Activated CD4-positive, alpha-beta T cell treated with anti-CD3 and anti-CD28 coated beads for 1 hour (primary cell): Measurements from ENCODE around the gene KLF12.

ENCODE experiments used
- DNase-seq: peaks from one replicate; pipeline ENCODE4 v3.0.0-alpha.2; 2020

Gene KLF12

DNA sequence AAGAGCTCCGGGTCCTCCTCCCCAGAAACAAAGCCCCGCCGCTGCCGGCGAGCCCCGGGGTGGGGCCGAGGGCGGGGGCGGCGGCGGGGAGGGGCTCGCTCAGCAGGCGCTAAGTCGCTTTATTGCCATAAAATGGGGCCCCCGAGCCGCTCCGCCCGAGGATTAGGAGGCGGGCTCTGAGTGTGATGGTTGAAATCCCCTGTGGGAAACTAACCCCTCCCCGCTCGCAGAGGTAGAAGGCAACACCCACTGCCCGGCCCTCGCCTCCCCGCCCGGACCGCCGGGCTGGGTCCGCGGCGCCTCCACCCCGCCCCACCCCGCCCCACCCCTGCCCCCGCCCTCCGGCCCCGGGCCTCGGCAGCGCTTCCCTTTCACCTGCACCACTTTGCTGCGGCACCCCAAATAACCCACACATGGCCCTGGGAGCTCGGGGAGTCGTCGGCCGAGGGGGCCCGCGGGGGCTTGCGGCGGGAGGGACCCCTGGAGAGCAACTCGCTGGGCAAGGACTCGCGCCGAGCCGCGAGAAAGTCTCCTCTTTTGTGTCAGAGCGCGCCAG is at the start of gene KLF12:
Gene KLF12, minus strand, starts transcription at position 184 of the 556 bp plus-strand sequence.
- peak; percentile 86 for DNase-seq

- no peak for DNase-seq
Observed at GRCh38 chr13:74182491-74182890, 48.3 kb upstream of the KLF12 start.

DNA sequence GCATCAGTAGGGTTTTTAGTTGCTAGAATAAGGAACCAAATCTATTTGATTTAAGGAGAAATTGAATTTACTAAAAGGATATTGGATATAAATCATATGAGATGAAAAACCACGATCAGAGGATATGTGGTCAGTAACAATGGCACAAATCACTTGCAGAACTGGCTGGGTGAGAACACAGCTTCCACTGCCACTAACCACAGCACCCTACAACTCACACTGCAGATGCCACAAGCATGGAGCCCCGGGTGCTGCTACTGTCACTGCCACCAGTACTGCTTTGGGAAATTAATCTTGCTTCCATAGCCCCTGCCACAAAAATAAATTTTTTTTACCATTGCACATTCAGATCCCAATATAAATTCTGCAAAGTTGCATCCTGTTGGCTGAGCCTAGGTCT is 40.6 kb upstream of the KLF12 start:
- DNase-seq, result no peak

DNA sequence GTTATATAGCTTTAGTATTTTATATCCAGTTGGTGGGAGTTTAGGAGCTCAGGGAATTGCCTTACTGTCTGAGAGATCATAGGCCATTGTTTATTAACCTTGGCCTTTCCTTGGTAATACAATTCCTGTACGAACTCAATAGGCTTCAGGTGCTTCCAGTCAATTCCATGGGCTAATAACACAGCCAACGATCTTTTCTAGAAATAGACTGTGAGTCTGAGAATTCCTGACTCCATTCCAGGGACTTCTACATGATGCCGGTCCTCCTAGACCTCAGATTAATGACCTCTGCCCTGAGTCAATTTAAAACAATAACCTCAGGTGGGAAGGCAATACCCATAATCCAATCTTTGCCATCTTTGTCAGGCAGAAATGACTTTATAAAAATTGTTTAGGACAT is 39.6 kb upstream of the KLF12 start:
- no peak for DNase-seq

DNA sequence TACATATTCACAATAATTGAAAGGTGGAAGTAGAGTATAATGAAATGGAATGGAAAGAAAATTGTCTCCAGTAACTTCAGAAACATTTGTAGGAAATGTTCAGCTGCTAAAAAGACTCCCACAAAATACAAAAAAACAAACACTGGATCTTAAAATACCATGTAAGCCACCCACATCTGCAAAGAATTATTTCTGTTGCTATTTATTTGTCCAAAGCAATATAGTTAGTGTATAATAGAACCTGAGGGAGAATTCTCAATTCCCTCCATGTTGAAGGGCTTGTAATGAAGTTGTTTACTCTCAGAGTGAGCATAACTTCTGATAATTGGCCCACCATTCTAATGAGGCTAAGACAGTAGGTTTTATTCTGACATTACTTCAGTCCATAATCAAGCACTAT is 37.4 kb upstream of the KLF12 start:
- DNase-seq, result no peak

GRCh38 chr13:74169676-74170075 is 35.5 kb upstream of the KLF12 start:
- DNase-seq, result no peak

- DNase-seq, result no peak
Observed at GRCh38 chr13:74168263-74168675, 34.1 kb upstream of the KLF12 start.

DNA sequence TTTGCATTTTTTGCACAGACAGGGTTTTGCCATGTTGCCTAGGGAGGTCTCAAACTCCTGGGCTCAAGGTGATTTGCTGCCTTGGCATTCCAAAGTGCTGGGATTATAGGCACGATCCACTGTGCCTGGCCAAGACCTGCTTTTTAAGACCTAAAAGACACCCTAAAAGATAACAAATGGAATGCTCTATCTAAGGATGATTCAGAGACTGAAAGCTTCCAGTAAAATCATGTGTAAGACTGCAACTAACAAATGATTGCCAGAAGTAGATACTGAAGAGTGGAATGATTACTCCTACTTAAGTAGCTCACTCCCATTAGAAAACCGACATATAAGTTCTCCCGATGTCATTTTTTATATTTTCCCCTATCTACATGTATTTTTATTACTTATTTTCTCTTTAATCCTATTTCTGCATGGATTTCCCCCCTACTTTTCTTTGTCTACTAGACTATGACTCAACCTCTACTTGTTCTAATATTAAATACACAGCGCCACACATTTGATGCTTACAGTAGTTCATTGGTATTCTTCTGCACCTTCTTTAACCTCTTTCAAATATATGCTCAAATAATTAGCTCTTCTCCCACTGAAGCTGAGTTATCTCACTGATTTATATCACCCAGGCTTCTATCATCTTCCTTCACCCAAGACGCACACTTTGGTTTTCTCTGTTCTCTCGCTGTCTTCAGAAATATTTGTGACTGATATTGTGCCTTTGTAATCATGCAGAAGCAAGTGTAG is 32.2 kb upstream of the KLF12 start:
- DNase-seq, result no peak

DNA sequence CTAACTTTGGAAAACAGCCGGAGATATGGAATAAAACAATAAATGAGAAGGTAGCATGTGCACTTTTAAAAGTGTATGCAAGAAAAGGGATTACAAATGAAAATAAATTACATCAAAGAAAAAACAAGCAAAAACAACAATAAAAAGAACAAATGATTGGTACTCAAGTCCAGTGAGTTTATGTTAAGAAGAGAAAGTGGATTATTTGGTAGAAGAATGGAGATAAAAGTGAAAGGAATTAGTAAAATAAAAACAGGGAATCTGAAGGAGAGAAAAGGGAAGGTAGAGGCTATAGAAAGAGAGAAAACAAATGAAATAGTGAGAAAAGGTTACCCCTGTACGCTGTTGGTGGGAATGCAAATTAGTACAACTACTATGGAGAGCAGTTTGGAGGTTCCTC is 28.6 kb upstream of the KLF12 start:
- DNase-seq, result no peak

DNA sequence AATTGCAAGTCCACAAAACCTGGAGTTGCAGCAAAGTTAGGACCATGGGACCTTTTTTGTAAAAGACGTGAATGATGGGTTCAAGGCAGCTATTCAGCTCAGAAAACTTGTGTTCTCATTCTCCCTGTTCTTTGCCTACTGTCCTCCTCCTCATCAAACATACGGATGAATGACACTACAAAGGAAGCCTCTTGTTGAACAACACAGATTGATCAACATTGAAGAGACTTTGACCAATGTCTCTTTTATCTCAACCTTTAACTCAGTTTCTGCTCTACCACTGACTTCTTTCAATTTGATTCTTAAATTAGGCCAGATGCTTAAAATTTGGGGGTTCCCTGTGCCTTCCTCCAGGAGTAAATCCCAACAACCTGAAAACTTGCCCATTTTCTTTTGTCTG is 27.9 kb upstream of the KLF12 start:
- no peak for DNase-seq

- no peak for DNase-seq
Observed at GRCh38 chr13:74158571-74159352, 24.6 kb upstream of the KLF12 start.

DNA sequence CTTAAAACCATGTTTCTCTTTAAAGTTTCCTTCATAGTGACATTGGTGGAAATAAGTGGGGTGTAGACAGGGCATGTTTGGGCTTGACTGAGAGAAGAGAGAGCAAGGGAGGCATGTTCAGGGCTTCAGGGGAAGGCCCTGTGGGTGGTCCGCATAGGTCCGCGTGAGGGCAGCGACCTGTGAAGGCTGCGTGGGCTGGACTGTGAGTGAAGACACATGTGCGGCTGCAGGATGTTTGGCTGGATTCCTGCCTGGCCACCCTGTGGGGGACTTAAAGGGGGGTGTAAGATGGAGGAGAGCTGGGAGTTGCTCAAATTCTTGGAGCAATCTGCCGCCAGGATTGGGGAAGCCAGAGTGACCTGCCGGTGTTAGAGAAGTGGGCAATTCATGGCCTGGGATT is 23.8 kb upstream of the KLF12 start:
- no peak for DNase-seq

GRCh38 chr13:74154981-74155380 is 20.8 kb upstream of the KLF12 start:
- DNase-seq, result no peak

- DNase-seq, result no peak
Observed at GRCh38 chr13:74153316-74153715, 19.1 kb upstream of the KLF12 start.

DNA sequence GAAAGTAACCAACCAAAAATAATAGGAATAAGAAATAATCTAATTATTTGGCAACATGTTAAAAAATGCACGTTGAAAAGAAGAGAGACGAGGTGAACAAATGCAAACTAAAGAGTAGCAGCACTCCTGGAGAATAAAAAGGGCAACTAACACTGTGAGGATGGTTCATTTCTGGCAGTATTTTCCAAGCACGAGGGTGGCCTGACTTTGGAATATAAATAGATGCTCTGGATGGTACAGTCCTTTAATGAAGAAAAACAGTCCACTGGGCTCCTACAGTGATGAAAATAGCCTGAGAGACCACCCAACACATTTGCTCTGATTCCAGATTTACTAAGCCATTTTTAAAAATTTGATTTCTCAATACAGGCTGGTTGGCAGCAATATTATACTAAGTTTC is 17.7 kb upstream of the KLF12 start:
- no peak for DNase-seq

DNA sequence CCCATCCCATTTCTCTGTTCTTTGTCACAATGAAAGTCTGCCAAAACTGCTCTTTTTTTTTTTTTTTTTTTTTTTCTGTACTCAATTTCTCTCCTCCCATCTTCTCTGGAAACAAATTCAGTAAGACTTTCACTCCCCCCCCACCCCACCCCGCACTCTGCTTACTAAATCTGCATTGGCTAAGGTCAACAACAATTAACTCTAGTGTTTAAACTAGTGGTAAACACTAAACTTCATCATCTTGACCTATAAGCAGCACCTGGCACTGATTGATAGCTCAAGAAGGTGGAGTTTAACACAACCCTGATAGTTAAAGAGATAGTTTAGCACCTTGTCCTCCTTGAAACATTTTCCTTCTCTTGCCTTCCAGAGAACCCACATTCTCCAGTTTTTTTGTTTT is 14.1 kb upstream of the KLF12 start:
- DNase-seq, result no peak

- no peak for DNase-seq
Observed at GRCh38 chr13:74145249-74145975, 11.2 kb upstream of the KLF12 start.

DNA sequence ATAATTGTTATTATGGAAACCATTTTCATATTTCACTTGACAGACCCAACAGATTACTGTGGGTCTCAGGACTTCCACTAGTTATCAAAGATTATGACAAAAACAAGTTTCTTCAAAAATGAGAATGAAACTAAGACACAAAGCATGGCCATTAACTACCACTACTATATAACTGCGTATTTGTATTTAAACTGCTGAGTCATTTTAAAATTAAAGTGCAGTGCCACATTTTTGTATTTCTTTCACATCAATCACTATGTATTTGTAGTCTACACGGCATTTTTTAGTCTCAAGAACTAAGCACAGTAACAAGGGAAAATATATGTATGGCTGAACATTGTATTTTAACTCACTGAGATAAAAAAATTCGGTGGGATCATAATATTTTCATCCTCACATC is 10.1 kb upstream of the KLF12 start:
- DNase-seq, result no peak

DNA sequence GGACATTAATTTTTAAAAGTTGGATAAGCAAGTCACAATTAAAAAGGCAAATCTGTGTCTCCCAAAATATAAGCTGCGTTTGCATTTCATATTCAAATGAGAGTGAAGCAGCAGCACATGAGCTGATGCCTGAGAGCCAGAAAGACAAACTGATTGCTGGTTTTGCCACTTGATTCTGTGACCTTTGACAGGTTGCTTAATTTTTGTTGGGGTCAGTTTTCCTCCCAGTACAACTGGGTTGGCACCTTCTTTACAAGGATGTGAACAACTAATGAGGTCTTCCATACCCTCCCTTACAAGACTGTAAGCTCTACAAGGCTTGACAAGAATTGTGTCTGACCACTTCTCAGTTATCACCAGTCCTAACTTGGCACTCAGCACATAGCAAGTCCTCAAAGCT is 8.1 kb upstream of the KLF12 start:
- DNase-seq, result no peak

GRCh38 chr13:74138241-74138640 is 4.0 kb upstream of the KLF12 start:
- DNase-seq, result no peak

DNA sequence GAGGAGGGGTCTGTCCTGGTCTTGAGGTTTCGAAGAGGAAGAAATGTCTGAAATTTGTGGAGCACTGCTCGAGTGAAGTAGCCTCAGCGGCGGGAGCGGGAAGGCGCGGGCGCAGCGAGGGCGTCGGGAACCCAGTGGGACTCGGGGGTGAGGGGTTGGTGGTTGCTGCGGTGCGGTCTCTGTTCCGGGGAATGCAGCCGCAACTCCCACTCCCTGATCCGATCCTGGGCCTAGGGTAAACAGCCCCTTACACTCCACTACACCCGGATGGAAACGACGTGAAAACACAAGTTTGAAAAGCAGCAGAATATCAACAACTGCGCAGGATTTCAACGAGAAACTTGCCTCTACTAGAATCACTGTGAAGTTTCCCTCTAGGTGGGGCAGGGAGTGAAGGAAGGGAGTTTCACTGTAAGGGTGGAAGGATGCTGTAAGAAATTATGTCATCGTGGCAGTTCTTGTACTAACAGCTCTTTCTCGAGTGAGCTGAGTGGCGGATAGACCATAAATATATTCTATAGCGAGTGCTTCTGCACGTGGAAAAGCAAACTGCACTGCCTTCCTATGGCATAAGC is 2.0 kb upstream of the KLF12 start:
- DNase-seq, result peak; percentile 11

DNA sequence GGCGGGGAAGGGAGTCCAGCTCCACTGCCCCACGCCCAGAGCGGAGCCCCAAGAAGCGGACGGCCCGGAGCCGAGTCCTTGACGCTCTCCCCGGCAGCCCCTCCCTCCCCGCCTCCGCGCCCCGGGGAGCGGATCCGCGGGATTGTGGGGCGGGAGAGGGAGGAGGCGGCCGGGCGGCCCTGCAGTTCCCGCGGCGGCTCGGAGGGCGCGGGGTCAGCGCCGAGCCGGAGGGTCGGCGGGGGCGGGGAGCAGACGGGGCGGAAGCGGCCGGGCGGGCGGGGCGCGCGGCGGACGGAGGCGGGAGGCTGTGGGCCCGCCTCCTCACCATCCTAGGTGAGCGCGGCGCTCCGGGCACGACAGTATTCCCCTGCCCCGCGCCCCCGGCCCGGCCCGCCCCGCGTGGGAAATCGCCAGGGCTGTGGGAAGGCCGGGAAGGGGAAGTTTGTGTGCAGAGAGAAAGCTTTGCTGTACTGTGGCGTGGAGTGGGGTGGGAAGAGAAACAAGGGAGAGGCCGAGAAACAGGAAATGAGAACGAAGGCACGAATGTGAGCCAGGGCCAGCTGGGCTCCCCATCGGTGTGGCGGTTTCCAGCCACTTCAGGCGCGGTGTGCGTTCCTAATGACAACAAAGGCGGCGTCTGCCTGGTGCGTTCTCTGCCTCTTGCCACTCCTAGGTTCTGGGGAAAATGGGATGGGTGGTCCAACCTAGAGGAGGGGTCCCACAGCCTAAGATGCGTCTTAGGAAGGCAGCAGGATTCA is 1.3 kb upstream of the KLF12 start:
- peak; percentile 28 for DNase-seq
